Medulla oblongata (tissue), 1 donor: ENCODE measurements around the gene FKBP5.
A peak's percentile ranks its signal among the peaks of the same experiment; 100 is the strongest.
"Not testable (repeated sequence)": the region's sequence is repeated elsewhere in the genome, so short reads cannot be mapped to it uniquely, and the experiment has no call there.

Experiments used
- DNase-seq: peaks from one replicate; pipeline ENCODE4 v3.0.0-alpha.2; 2015; ENCODE audit errors: extremely low spot score

FKBP5 gene

GRCh38 chr6:35724059-35724458, 35.3 kb upstream of the FKBP5 start:
- DNase-seq: no peak

- DNase-seq: no peak
Measured at GRCh38 chr6:35723587-35723986, 34.9 kb upstream of the FKBP5 start.

- no peak for DNase-seq
Measured at GRCh38 chr6:35722121-35722761, 33.5 kb upstream of the FKBP5 start.

GRCh38 chr6:35719830-35720733, 31.4 kb upstream of the FKBP5 start:
- DNase-seq: peak; percentile 86

GRCh38 chr6:35719404-35719829, 30.7 kb upstream of the FKBP5 start:
- DNase-seq: no peak

- no peak for DNase-seq
Measured at GRCh38 chr6:35718911-35719381, 30.2 kb upstream of the FKBP5 start.

GRCh38 chr6:35718375-35718736, 29.6 kb upstream of the FKBP5 start:
- no peak for DNase-seq

- DNase-seq: no peak
Measured at GRCh38 chr6:35717449-35718374, 29.0 kb upstream of the FKBP5 start.

GRCh38 chr6:35716798-35717197, 28.1 kb upstream of the FKBP5 start:
- DNase-seq: no peak

GRCh38 chr6:35713006-35713767, 24.5 kb upstream of the FKBP5 start:
- DNase-seq: no peak

GRCh38 chr6:35711731-35712130, 23.0 kb upstream of the FKBP5 start:
- DNase-seq: no peak

GRCh38 chr6:35710241-35710847, 21.6 kb upstream of the FKBP5 start:
- no peak for DNase-seq

- DNase-seq: no peak
Measured at GRCh38 chr6:35708585-35708984, 19.9 kb upstream of the FKBP5 start.

GRCh38 chr6:35707714-35708407, 19.1 kb upstream of the FKBP5 start:
- no peak for DNase-seq

GRCh38 chr6:35706468-35706867, 17.8 kb upstream of the FKBP5 start:
- DNase-seq: no peak

GRCh38 chr6:35703554-35703953, 14.8 kb upstream of the FKBP5 start:
- DNase-seq: no peak

- no peak for DNase-seq
Measured at GRCh38 chr6:35698858-35699257, 10.1 kb upstream of the FKBP5 start.

- DNase-seq: not testable (repeated sequence)
Measured at GRCh38 chr6:35698430-35698829, 9.7 kb upstream of the FKBP5 start.

GRCh38 chr6:35694462-35694861, 5.7 kb upstream of the FKBP5 start:
- DNase-seq: no peak
